Pancreas (tissue), 10 donors: Measurements from ENCODE around the gene CFAP97. TPM values are rescaled to one million over a fixed set of nuclear protein-coding genes. Genes with fewer than 3 reads are reported as not detected.

Experiments used
- ATAC-seq, 4 donors: fragments of 200-7000 bp; cut with Tn5 transposase; one replicate each; pipeline versions ENCODE4 v1.8.0 to v1.9.1; 2020; ENCODE audit warnings: mild to moderate bottlenecking in 4 of 4, moderate library complexity in 4 of 4
- DNase-seq, 6 donors: peaks; one replicate each; pipeline ENCODE4 v3.0.0-alpha.2; 2020
- FAIRE-seq: peaks from 2 replicates; lab custom pipeline; 2012; peaks lifted over from hg19 to GRCh38; lab: Jason Lieb, UNC
- H3K27ac ChIP-seq, 4 donors: fragments of 200-600 bp; sonication (generic); 1 replicate in 3 of 4; 2 replicates in 1 of 4; pipeline versions ENCODE4 v1.5.0 to v1.8.0; 2020
- H3K27me3 ChIP-seq, 4 donors: fragments of 200-600 bp; one replicate each; pipeline ENCODE4 v1.8.0; 2021
- H3K36me3 ChIP-seq, 3 donors: fragments of 200-600 bp; sonication (generic) in 1 of 3; one replicate each; pipeline versions ENCODE4 v1.5.0 to v1.8.0; 2020 to 2021
- H3K4me1 ChIP-seq, 3 donors: fragments of 200-600 bp; one replicate each; pipeline ENCODE4 v1.8.0; 2021
- H3K4me3 ChIP-seq, 4 donors: fragments of 200-600 bp; sonication (generic) in 2 of 4; one replicate each; pipeline versions ENCODE4 v1.5.0 to v1.8.0; 2020 to 2021
- H3K9me3 ChIP-seq, 4 donors: fragments of 200-600 bp; one replicate each; pipeline ENCODE4 v1.8.0; 2021
- CTCF ChIP-seq, 4 donors: fragments of 200-600 bp; sonication (generic) in 3 of 4; IDR thresholded peaks; one replicate each; pipeline versions ENCODE4 v1.5.0 to v1.8.0; 2021; ENCODE audit warnings: antibody characterized with exemption in 4 of 4
- WGBS, 2 donors: extraction: QIAGEN DNeasy Blood & Tissue Kit; methylation state at CpG; one replicate each; pipeline ENCODE4 v1.1.7; 2013; 5-methylcytosine and 5-hydroxymethylcytosine counted together
- intact Hi-C, 3 donors: fragments of 100-400 bp; cut with DNase I; formaldehyde crosslinking; loops; one replicate each; pipeline versions ENCODE4 v1.11.1 to v1.14.2; 2022
- polyA plus RNA-seq, 2 donors: library from polyadenylated mRNA; stranded (reverse); fragments of 200-250 nt; gene quantifications; one replicate each; pipeline ENCODE4 v1.2.3, GENCODE V29; 2013
- total RNA-seq, 6 donors: library from RNA; stranded (reverse); fragmentation: NEBNext Ultra II Directional in 4 of 6; extraction: Animal tissue kit (Norgen Biotek cat#: 25700) in 4 of 6; gene quantifications; one replicate each; pipeline versions ENCODE4 v1.2.1 to v1.2.4, GENCODE V29; 2021 to 2023
- donor health status: healthy with polysubstance abuse.
- donor health status: DM: no; HTN: no; CAD: no; lungs with moderate emphysema.
- donor health status: DM: no; HTN: no; CAD: no.
- donor health status: control.
- donor health status: control.
- donor health status: Bipolar disorder and iron deficiency.
- donor health status: DM: yes; HTN: yes; CAD: no.
- donor health status: DM: no; HTN: no; CAD: no.
- donor health status: DM: no; HTN: no; CAD: no.
- donor health status: DM: yes; HTN: yes; CAD: no.

The CFAP97 gene
- total and polyA plus RNA-seq, 8 donors, result 3.4 to 19.2 (median 14.4) TPM

- intact Hi-C loops, result no loop called here
- H3K9me3 ChIP-seq, result no peaks in the 10 kb centered on the region
- no peak overlapping the region for H3K4me3 ChIP-seq
- no peak for DNase-seq
- no peaks in the 10 kb centered on the region for H3K36me3 ChIP-seq
- peaks cover 0 to 12% (median 5%) of the 10 kb centered on the region in 3 donors for H3K4me1 ChIP-seq
- no peaks in the 10 kb centered on the region for H3K27me3 ChIP-seq
- no peak overlapping the region for H3K27ac ChIP-seq
- FAIRE-seq, result no peak
- WGBS, 2 donors, result 81 to 83% methylated on average over 2 of the region's 2 CpGs
- ATAC-seq, result no peak
- no peak for TF ChIP-seq CTCF (IDR thresholded peaks at IDR 0.05)
Observed at GRCh38 chr4:185221491-185221890, 17.7 kb upstream of the CFAP97 start.

GRCh38 chr4:185219551-185220344 is 15.9 kb upstream of the CFAP97 start:
- H3K4me3 ChIP-seq, result no peak overlapping the region
- TF ChIP-seq CTCF (IDR thresholded peaks at IDR 0.05), result no peak
- no peaks in the 10 kb centered on the region for H3K36me3 ChIP-seq
- ATAC-seq, result peak; percentile 49 to 89 (median 74)
- H3K27me3 ChIP-seq, result no peaks in the 10 kb centered on the region
- WGBS, 2 donors, result 20 to 24% methylated on average over 3 of the region's 3 CpGs
- intact Hi-C loops, result no loop called here
- H3K27ac ChIP-seq, result no peak overlapping the region
- H3K9me3 ChIP-seq, result no peaks in the 10 kb centered on the region
- peaks cover 3 to 5% (median 5%) of the 10 kb centered on the region in 3 donors for H3K4me1 ChIP-seq
- DNase-seq, result peak in 2 of 6 donors; percentile 37 to 54
- peak; percentile 65 for FAIRE-seq

GRCh38 chr4:185218312-185218711 is 14.5 kb upstream of the CFAP97 start:
- 95 to 100% methylated on average over 2 of the region's 2 CpGs for WGBS, 2 donors
- ATAC-seq, result no peak

GRCh38 chr4:185217408-185217975 is 13.7 kb upstream of the CFAP97 start:
- DNase-seq, result no peak
- FAIRE-seq, result no peak
- WGBS, 2 donors, result 80 to 82% methylated on average over 6 of the region's 6 CpGs
- Histone ChIP-seq H3K27ac (no peak overlapping the region), H3K4me1 (peaks cover 3 to 5% (median 5%) of the 10 kb centered on the region in 3 donors), H3K27me3 (no peaks in the 10 kb centered on the region), H3K36me3 (no peaks in the 10 kb centered on the region), H3K4me3 (no peak overlapping the region), H3K9me3 (no peaks in the 10 kb centered on the region)
- intact Hi-C loops, result no loop called here
- no peak for ATAC-seq
- no peak for TF ChIP-seq CTCF (IDR thresholded peaks at IDR 0.05)

More at GRCh38 chr4:185218312-185218711, 14.5 kb upstream of the CFAP97 start:
- Histone ChIP-seq H3K4me3 (no peak overlapping the region), H3K4me1 (peaks cover 3 to 5% (median 5%) of the 10 kb centered on the region in 3 donors), H3K27ac (no peak overlapping the region), H3K36me3 (no peaks in the 10 kb centered on the region), H3K27me3 (no peaks in the 10 kb centered on the region), H3K9me3 (no peaks in the 10 kb centered on the region)
- intact Hi-C loops, result no loop called here
- DNase-seq (no peak), FAIRE-seq (no peak)
- TF ChIP-seq CTCF (IDR thresholded peaks at IDR 0.05), result no peak

GRCh38 chr4:185215261-185215660 is 11.5 kb upstream of the CFAP97 start:
- intact Hi-C loops, result no loop called here
- WGBS, 2 donors, result 76 to 78% methylated on average over 2 of the region's 2 CpGs
- FAIRE-seq, result no peak

More at GRCh38 chr4:185215261-185215660, 11.5 kb upstream of the CFAP97 start:
- H3K4me1 ChIP-seq, result peaks cover 5 to 13% (median 10%) of the 10 kb centered on the region in 3 donors
- H3K9me3 ChIP-seq, result no peaks in the 10 kb centered on the region
- ATAC-seq (no peak), DNase-seq (no peak)
- no peak overlapping the region for H3K27ac ChIP-seq
- no peak overlapping the region for H3K4me3 ChIP-seq
- H3K27me3 ChIP-seq, result no peaks in the 10 kb centered on the region
- H3K36me3 ChIP-seq, result no peaks in the 10 kb centered on the region
- TF ChIP-seq CTCF (IDR thresholded peaks at IDR 0.05), result no peak
